ENCODE measurements around the gene SLC47A2.

- TF ChIP-seq CTCF (conservative IDR thresholded peaks at IDR 0.05; ENCODE audit: low read length) (no peak), EZH2phosphoT487 (IDR thresholded peaks at IDR 0.05; ENCODE audit: borderline replicate concordance) (no peak)
Measured at GRCh38 chr17:19723964-19724363, 7.6 kb upstream of the SLC47A2 start.

Data from Loucy (cell line).